Kidney epithelial cell (primary cell): ENCODE measurements around the gene ATP6V1C2. TPM values are rescaled to one million over a fixed set of nuclear protein-coding genes. Genes with fewer than 3 reads are reported as not detected.

Experiments used
- DNase-seq: peaks from one replicate; pipeline ENCODE4 v3.0.0-alpha.2; 2010; ENCODE audit warnings: low read depth
- H3K27me3 ChIP-seq: 2 replicates; pipeline ENCODE4 v1.6.0; 2011; ENCODE audit warnings: low read length; ENCODE audit not compliant: control insufficient read depth, insufficient read depth
- H3K36me3 ChIP-seq: 2 replicates; pipeline ENCODE4 v1.5.1; 2011; ENCODE audit warnings: low read length; ENCODE audit not compliant: control insufficient read depth, insufficient read depth
- H3K4me3 ChIP-seq: 2 replicates; pipeline ENCODE4 v1.5.1; 2011; ENCODE audit warnings: low read depth, mild to moderate bottlenecking, control low read depth, low read length
- total RNA-seq: library from RNA; depleted of rRNA; stranded (reverse); fragments of >200 nt; gene quantifications from 2 replicates; pipeline ENCODE4 v1.2.3, GENCODE V29; 2015
- TF ChIP-seq, protein P1 (sequence below): IDR thresholded peaks from 2 replicates; pipeline ENCODE4 v1.5.1; 2011; ENCODE audit warnings: mild to moderate bottlenecking, moderate library complexity, low read length, control low read depth, inconsistent platforms; ENCODE audit not compliant: insufficient read depth, poor library complexity, severe bottlenecking

ATP6V1C2 gene
- total RNA-seq, 1 donor from 2014 or later = 0.04 TPM

- no peak overlapping the region for H3K4me3 ChIP-seq
- TF ChIP-seq, protein P1, sequence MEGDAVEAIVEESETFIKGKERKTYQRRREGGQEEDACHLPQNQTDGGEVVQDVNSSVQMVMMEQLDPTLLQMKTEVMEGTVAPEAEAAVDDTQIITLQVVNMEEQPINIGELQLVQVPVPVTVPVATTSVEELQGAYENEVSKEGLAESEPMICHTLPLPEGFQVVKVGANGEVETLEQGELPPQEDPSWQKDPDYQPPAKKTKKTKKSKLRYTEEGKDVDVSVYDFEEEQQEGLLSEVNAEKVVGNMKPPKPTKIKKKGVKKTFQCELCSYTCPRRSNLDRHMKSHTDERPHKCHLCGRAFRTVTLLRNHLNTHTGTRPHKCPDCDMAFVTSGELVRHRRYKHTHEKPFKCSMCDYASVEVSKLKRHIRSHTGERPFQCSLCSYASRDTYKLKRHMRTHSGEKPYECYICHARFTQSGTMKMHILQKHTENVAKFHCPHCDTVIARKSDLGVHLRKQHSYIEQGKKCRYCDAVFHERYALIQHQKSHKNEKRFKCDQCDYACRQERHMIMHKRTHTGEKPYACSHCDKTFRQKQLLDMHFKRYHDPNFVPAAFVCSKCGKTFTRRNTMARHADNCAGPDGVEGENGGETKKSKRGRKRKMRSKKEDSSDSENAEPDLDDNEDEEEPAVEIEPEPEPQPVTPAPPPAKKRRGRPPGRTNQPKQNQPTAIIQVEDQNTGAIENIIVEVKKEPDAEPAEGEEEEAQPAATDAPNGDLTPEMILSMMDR = no peak
- no peak for DNase-seq
- peaks cover 19% of the 10 kb centered on the region for H3K27me3 ChIP-seq
- H3K36me3 ChIP-seq = no peaks in the 10 kb centered on the region
Measured at GRCh38 chr2:10826026-10826425, 104.6 kb downstream of the ATP6V1C2 start.

DNA sequence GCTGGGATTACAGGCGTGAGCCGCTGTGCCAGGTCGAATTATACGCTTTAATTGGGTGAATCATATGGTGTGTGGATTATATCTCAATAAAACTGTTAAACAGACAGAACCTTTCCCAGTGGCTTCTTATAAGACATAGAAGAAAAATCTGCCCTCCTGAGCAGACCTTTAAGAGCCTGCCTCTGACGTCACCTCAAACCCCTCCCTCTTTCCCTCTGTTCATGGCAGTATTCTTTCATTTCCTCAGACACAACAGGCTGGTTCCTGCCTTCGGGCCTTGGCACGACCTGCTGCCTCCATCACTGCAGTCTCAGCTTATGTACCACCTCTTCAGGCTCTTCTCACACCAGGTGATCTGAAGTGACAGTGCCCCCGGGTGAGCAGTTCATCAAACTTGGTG, 105.2 kb downstream of the ATP6V1C2 start:
- peaks cover 25% of the 10 kb centered on the region for H3K27me3 ChIP-seq
- TF ChIP-seq, protein P1 = no peak
- H3K36me3 ChIP-seq = no peaks in the 10 kb centered on the region
- no peak for DNase-seq
- no peak overlapping the region for H3K4me3 ChIP-seq

- Histone ChIP-seq H3K4me3 (no peak overlapping the region), H3K36me3 (no peaks in the 10 kb centered on the region), H3K27me3 (peaks cover 31% of the 10 kb centered on the region)
- TF ChIP-seq, protein P1 = no peak
- no peak for DNase-seq
Measured at GRCh38 chr2:10828346-10828745, 106.9 kb downstream of the ATP6V1C2 start.

DNA sequence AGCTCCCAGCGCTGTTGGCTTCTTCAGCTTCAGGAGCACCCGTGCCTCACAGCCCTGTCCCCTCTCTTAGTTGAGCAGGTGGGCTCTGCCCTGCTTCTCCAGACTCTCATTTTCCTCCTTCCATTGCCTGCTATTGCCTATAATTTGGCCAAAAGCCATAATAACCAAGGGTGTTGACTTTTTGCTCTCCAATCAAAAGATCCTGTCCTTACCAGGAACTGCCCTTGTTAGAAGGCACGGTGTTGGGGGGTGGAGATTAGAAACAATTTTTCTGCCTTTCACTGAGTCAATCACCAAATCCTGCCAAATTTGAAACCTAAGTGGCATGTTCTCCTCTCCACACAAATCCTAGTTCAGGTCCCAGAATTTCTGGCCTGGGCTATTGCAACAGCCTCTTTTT, 107.9 kb downstream of the ATP6V1C2 start:
- no peak overlapping the region for H3K4me3 ChIP-seq
- H3K27me3 ChIP-seq = peaks cover 33% of the 10 kb centered on the region
- H3K36me3 ChIP-seq = no peaks in the 10 kb centered on the region
- DNase-seq = no peak
- TF ChIP-seq, protein P1 = no peak

DNA sequence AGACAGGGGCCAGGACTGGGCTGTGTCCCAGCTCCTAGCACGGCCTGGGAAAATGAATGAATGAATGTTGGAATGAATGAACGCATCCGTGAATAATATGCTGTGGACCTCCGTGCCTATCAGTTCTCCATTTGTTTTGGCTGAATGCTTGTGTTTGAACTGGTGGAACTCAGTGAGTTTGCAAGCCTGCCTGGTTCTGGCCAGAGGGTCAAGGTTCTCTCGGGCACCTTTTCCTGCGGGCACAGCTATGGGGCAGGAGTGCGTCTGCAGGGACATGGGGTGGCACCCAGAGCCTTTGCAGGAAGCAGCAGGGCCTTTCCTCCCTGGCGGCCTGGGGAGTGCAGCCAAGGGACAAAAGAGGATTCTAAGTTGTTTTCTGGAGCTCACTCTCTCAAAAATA, 108.8 kb downstream of the ATP6V1C2 start:
- Histone ChIP-seq H3K27me3 (peaks cover 33% of the 10 kb centered on the region), H3K36me3 (no peaks in the 10 kb centered on the region), H3K4me3 (no peak overlapping the region)
- TF ChIP-seq, protein P1 = no peak
- DNase-seq = no peak

DNA sequence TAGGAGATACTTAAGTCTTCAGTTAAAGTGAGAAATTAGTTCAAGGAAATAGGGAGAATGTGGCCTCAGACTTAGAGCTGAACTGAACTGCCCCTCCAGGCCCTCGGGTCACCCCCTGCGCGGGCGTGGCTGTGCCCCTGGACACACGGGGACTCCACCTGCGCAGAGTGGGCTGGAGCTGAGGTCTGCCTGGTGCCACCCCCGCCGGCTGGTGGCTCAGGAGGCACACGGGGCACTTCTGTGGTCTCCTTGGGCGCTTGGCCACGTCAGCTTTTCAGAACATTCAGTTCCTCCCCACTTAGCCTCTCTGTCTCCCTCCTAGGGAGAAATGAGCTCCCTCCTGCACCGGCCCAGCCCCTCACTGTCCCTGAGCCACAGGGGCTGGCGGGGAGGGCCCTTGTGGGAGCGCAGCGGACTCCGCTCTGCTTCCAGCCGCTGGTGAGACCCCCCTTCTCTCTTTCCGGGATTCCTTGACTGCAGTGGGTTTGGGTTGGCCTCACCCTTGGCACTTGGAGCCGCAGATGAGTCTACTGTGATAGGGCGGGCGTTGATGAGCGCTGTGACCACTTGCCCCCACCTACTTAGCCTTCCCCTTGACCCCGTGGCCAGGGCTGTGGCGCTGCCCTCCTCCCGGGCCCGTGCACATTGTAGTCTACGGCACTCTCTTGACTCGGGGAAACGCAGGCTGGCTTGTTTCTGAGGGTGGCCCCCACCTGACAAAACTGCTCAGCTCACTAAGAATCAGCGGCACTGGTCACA, 109.4 kb downstream of the ATP6V1C2 start:
- Histone ChIP-seq H3K4me3 (no peak overlapping the region), H3K36me3 (no peaks in the 10 kb centered on the region), H3K27me3 (peaks cover 33% of the 10 kb centered on the region)
- no peak for DNase-seq
- TF ChIP-seq, protein P1 = no peak
